Activated CD8-positive, alpha-beta memory T cell treated with anti-CD3 and anti-CD28 coated beads for 48 hours (primary cell): ENCODE results near the gene MMP28.

Experiments used
- DNase-seq, 3 experiments: peaks; one replicate each; pipeline ENCODE4 v3.0.0-alpha.2; 2020; ENCODE audit warnings: low read depth in 2 of 3, low spot score in 2 of 3

MMP28 gene

GRCh38 chr17:35745246-35745645, 50.2 kb downstream of the MMP28 start:
- no peak for DNase-seq

- no peak for DNase-seq
Measured at GRCh38 chr17:35744830-35745229, 50.6 kb downstream of the MMP28 start.

GRCh38 chr17:35743626-35744328, 51.7 kb downstream of the MMP28 start:
- DNase-seq: no peak

- DNase-seq: no peak
Measured at GRCh38 chr17:35742896-35743477, 52.5 kb downstream of the MMP28 start.

GRCh38 chr17:35742496-35742895, 52.9 kb downstream of the MMP28 start:
- no peak for DNase-seq

- DNase-seq: no peak
Measured at GRCh38 chr17:35740997-35741931, 54.2 kb downstream of the MMP28 start.

- no peak for DNase-seq
Measured at GRCh38 chr17:35740216-35740615, 55.2 kb downstream of the MMP28 start.

GRCh38 chr17:35738519-35739133, 56.8 kb downstream of the MMP28 start:
- DNase-seq: no peak

- DNase-seq: no peak
Measured at GRCh38 chr17:35736236-35736635, 59.2 kb downstream of the MMP28 start.

GRCh38 chr17:35735036-35735805, 60.2 kb downstream of the MMP28 start:
- DNase-seq: no peak

- DNase-seq: no peak
Measured at GRCh38 chr17:35734396-35734795, 61.0 kb downstream of the MMP28 start.

- DNase-seq: no peak
Measured at GRCh38 chr17:35733366-35733765, 62.1 kb downstream of the MMP28 start.

- DNase-seq: no peak
Measured at GRCh38 chr17:35732806-35733136, 62.7 kb downstream of the MMP28 start.

- no peak for DNase-seq
Measured at GRCh38 chr17:35731917-35732805, 63.3 kb downstream of the MMP28 start.

- DNase-seq: no peak
Measured at GRCh38 chr17:35731239-35731916, 64.1 kb downstream of the MMP28 start, which contains the start of gene RASL10B. Gene RASL10B, plus strand, starts transcription at chr17:35731639. Its CDS starts 3,546 bp downstream, at chr17:35735185.

- no peak for DNase-seq
Measured at GRCh38 chr17:35730400-35731005, 64.9 kb downstream of the MMP28 start.

- no peak for DNase-seq
Measured at GRCh38 chr17:35729405-35729833, 66.0 kb downstream of the MMP28 start.

- DNase-seq: no peak
Measured at GRCh38 chr17:35728551-35728950, 66.9 kb downstream of the MMP28 start.

GRCh38 chr17:35727635-35728034, 67.8 kb downstream of the MMP28 start:
- no peak for DNase-seq
